ENCODE measurements around the gene PCNX2. TPM values are rescaled to one million over a fixed set of nuclear protein-coding genes. Genes with fewer than 3 reads are reported as not detected.
A peak's percentile ranks its signal among the peaks of the same experiment; 100 is the strongest.

Gene PCNX2
- total RNA-seq, 6 experiments from 2014 or later = 9.9 to 15.6 (median 13.5) TPM

DNA sequence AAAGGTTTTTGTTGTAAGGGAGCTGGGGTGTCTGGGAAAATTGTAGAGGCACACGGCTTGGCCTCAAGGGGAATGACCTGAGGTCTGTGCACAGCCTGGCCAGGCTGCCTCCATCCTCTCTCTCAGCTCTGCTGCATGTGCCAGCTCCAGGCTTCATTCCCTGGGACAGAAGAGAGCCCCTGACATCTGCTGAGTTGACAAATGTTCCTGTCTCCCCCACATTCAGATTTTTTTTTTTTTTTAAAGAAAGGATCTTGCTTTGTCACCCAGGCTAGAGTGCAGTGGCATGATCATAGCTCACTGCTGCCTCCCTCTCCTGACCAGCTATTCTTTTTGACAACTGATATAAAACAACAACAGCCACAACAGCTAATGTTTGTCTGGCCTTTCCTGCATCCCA is 84.4 kb downstream of the PCNX2 start:
- Mint-ChIP-seq H3K36me3 (ENCODE audit: low read depth) (peaks cover 16% of the 10 kb centered on the region), H3K9me3 (no peaks in the 10 kb centered on the region), H3K4me1 (ENCODE audit: low read depth) (peaks cover 13% of the 10 kb centered on the region), H3K4me3 (no peak overlapping the region), H3K27me3 (ENCODE audit: insufficient read depth) (no peaks in the 10 kb centered on the region), H3K27ac (0 out of 2 replicates have a peak overlapping the region, but pooled peaks have one; percentile 11)
- TF ChIP-seq, protein P1, sequence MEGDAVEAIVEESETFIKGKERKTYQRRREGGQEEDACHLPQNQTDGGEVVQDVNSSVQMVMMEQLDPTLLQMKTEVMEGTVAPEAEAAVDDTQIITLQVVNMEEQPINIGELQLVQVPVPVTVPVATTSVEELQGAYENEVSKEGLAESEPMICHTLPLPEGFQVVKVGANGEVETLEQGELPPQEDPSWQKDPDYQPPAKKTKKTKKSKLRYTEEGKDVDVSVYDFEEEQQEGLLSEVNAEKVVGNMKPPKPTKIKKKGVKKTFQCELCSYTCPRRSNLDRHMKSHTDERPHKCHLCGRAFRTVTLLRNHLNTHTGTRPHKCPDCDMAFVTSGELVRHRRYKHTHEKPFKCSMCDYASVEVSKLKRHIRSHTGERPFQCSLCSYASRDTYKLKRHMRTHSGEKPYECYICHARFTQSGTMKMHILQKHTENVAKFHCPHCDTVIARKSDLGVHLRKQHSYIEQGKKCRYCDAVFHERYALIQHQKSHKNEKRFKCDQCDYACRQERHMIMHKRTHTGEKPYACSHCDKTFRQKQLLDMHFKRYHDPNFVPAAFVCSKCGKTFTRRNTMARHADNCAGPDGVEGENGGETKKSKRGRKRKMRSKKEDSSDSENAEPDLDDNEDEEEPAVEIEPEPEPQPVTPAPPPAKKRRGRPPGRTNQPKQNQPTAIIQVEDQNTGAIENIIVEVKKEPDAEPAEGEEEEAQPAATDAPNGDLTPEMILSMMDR (IDR thresholded peaks at IDR 0.05) = no peak
- no peak for DNase-seq

DNA sequence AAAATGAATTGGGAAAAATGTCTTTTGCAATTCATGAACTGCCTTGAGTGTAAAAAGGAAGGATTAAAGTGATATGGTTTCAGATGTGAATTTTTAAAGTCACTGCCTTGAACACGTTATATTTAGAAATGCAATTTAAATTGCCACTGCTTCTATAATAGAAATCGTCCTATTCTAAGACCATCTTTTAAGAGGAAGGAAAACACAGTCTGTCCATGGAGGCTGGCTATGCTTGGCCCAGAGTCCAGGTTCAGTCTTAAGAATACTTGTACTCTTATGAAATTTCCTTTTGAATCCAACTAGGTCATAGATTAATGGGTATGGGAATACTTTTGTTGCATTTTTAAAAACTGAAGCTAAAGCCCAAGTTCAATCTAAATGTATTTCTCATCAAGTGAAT is 86.0 kb downstream of the PCNX2 start:
- H3K9me3 Mint-ChIP-seq = no peaks in the 10 kb centered on the region
- H3K4me3 Mint-ChIP-seq = no peak overlapping the region
- no peaks in the 10 kb centered on the region for H3K27me3 Mint-ChIP-seq (ENCODE audit: insufficient read depth)

DNA sequence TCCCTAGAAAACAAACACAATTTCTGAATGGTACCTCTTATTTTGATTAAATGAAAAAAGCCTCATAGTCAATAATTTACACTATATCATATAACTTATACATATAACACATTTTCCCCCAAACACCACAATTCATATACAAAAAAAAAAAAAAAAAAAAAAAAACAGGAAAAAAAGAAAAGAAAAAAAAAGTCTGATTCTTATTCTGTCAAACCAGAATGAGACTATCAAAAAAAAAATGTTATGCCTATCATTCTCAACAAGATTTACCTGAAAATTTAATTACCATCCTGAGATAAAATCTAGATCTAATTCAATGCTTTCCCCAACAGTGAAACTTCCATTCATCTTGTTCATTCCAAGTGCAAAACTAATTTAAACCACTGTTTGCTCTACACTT is 86.8 kb downstream of the PCNX2 start:
- Mint-ChIP-seq H3K4me3 (no peak overlapping the region), H3K9me3 (no peaks in the 10 kb centered on the region), H3K27ac (no peak overlapping the region), H3K36me3 (ENCODE audit: low read depth) (peaks cover 22% of the 10 kb centered on the region), H3K4me1 (ENCODE audit: low read depth) (peaks cover 13% of the 10 kb centered on the region), H3K27me3 (ENCODE audit: insufficient read depth) (no peaks in the 10 kb centered on the region)
- DNase-seq = no peak
- TF ChIP-seq, protein P1 (IDR thresholded peaks at IDR 0.05) = no peak

More for the DNA sequence above, 86.0 kb downstream of the PCNX2 start:
- TF ChIP-seq, protein P1 (IDR thresholded peaks at IDR 0.05) = no peak
- H3K4me1 Mint-ChIP-seq (ENCODE audit: low read depth) = peaks cover 13% of the 10 kb centered on the region
- H3K27ac Mint-ChIP-seq = no peak overlapping the region
- no peak for DNase-seq
- peaks cover 22% of the 10 kb centered on the region for H3K36me3 Mint-ChIP-seq (ENCODE audit: low read depth)

- no peak overlapping the region for H3K4me3 Mint-ChIP-seq
- TF ChIP-seq, protein P1 (IDR thresholded peaks at IDR 0.05) = no peak
- no peaks in the 10 kb centered on the region; the same call in 1 of the 2 replicates for H3K27me3 Mint-ChIP-seq (ENCODE audit: insufficient read depth)
- peaks cover 13% of the 10 kb centered on the region for H3K9me3 Mint-ChIP-seq
- no peak for DNase-seq
- H3K36me3 Mint-ChIP-seq (ENCODE audit: low read depth) = peaks cover 66% of the 10 kb centered on the region
- H3K4me1 Mint-ChIP-seq (ENCODE audit: low read depth) = peaks cover 20% of the 10 kb centered on the region
- H3K27ac Mint-ChIP-seq = no peak overlapping the region
Measured at GRCh38 chr1:233197940-233198339, 97.6 kb downstream of the PCNX2 start.

DNA sequence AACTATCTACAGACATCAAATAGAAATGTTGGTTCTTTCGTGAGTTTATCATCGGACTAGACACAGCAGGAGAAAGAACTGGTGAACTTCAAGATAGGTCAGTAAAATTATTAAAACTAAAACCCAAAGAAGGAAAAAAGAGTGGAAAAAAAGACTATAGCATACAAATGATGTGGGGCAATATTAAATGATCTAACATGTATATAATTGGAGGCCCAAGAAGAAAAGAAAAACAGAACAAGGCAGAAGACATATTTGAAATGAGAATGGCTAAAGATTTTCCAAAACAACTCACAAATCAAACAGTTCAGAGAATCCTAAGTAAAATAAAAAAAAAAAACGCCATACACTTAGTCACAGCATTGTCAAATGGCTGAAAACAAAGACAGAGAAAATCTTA is 101.8 kb downstream of the PCNX2 start:
- Mint-ChIP-seq H3K4me3 (no peak overlapping the region), H3K4me1 (ENCODE audit: low read depth) (peaks cover 7% of the 10 kb centered on the region), H3K27ac (no peak overlapping the region), H3K36me3 (ENCODE audit: low read depth) (peaks cover 55% of the 10 kb centered on the region), H3K27me3 (ENCODE audit: insufficient read depth) (no peaks in the 10 kb centered on the region), H3K9me3 (peaks cover 13% of the 10 kb centered on the region)
- TF ChIP-seq, protein P1 (IDR thresholded peaks at IDR 0.05) = no peak
- no peak for DNase-seq

GRCh38 chr1:233190987-233191386 is 104.5 kb downstream of the PCNX2 start:
- TF ChIP-seq, protein P1 (IDR thresholded peaks at IDR 0.05) = no peak
- no peak overlapping the region for H3K27ac Mint-ChIP-seq
- no peak for DNase-seq

More at GRCh38 chr1:233190987-233191386, 104.5 kb downstream of the PCNX2 start:
- peaks cover 7% of the 10 kb centered on the region; the same call in 1 of the 2 replicates for H3K4me1 Mint-ChIP-seq (ENCODE audit: low read depth)
- no peaks in the 10 kb centered on the region for H3K27me3 Mint-ChIP-seq (ENCODE audit: insufficient read depth)
- H3K9me3 Mint-ChIP-seq = peaks cover 13% of the 10 kb centered on the region
- H3K4me3 Mint-ChIP-seq = no peak overlapping the region
- peaks cover 36% of the 10 kb centered on the region for H3K36me3 Mint-ChIP-seq (ENCODE audit: low read depth)
